Gastrocnemius medialis (tissue), 4 donors: ENCODE results near the gene ATG9A.
A peak's percentile ranks its signal among the peaks of the same experiment; 100 is the strongest.

ENCODE experiments used
- CTCF ChIP-seq, 5 experiments: fragments of 450-650 bp in 3 of 5; fragments of 200-600 bp in 2 of 5; sonication (generic) in 2 of 5; IDR thresholded peaks in 4 of 5; conservative IDR thresholded peaks in 1 of 5; 1 replicate in 4 of 5; 2 replicates in 1 of 5; pipeline ENCODE4 v1.5.1; 2016 to 2019; ENCODE audit warnings: antibody characterized with exemption in 5 of 5, mild to moderate bottlenecking in 3 of 5, moderate library complexity in 3 of 5
- POLR2A ChIP-seq, 2 donors: fragments of 450-650 bp; IDR thresholded peaks; one replicate each; pipeline ENCODE4 v1.6.1; 2017; ENCODE audit warnings: antibody characterized with exemption in 2 of 2, mild to moderate bottlenecking in 2 of 2, moderate library complexity in 2 of 2

- TF ChIP-seq CTCF (IDR thresholded peaks at IDR 0.05 in 4 of 5, conservative IDR thresholded peaks at IDR 0.05 in 1 of 5) (no peak), POLR2A (IDR thresholded peaks at IDR 0.05) (peak in 1 of 2 donors; percentile 54)
Observed at GRCh38 chr2:219273937-219274336, 44.5 kb upstream of the ATG9A start.
